NB4 (cell line): Measurements from ENCODE around the gene ECEL1.

Experiments
- DNase-seq: peaks from one replicate; pipeline ENCODE4 v3.0.0; 2010; ENCODE audit warnings: low read depth
- H3K4me3 ChIP-seq: one replicate; pipeline ENCODE4 v1.5.1; 2011; ENCODE audit warnings: mild to moderate bottlenecking, low read depth, low read length, moderate library complexity
- CTCF ChIP-seq: IDR thresholded peaks from one replicate; pipeline ENCODE4 v1.5.1; 2012; ENCODE audit warnings: low read depth, low read length
- MAX ChIP-seq: IDR thresholded peaks from 2 replicates; pipeline ENCODE4 v1.6.1; 2011; ENCODE audit warnings: low read depth, low read length
- MYC ChIP-seq: IDR thresholded peaks from 2 replicates; pipeline ENCODE4 v1.6.1; 2011; ENCODE audit warnings: low read depth, low read length
- POLR2A ChIP-seq: IDR thresholded peaks from 2 replicates; pipeline ENCODE4 v1.6.1; 2011; ENCODE audit warnings: mild to moderate bottlenecking; ENCODE audit not compliant: insufficient read length; ENCODE audit errors: extremely low read depth

ECEL1 gene

GRCh38 chr2:232532419-232532818, 44.8 kb upstream of the ECEL1 start:
- DNase-seq = no peak
- no peak overlapping the region for H3K4me3 ChIP-seq
- TF ChIP-seq MYC = no peak
- no peak for TF ChIP-seq MAX
- TF ChIP-seq POLR2A = no peak
- no peak for TF ChIP-seq CTCF

- no peak overlapping the region for H3K4me3 ChIP-seq
- DNase-seq = no peak
- TF ChIP-seq MAX (no peak), MYC (no peak), POLR2A (no peak), CTCF (no peak)
Observed at GRCh38 chr2:232530626-232531260, 43.1 kb upstream of the ECEL1 start.

- no peak overlapping the region for H3K4me3 ChIP-seq
- no peak for TF ChIP-seq POLR2A
- TF ChIP-seq CTCF = no peak
- TF ChIP-seq MYC = no peak
- no peak for DNase-seq
Observed at GRCh38 chr2:232529806-232530547, 42.3 kb upstream of the ECEL1 start.

GRCh38 chr2:232528746-232529460, 41.3 kb upstream of the ECEL1 start:
- no peak for TF ChIP-seq MYC
- no peak for TF ChIP-seq POLR2A
- no peak for TF ChIP-seq MAX
- TF ChIP-seq CTCF = no peak
- DNase-seq = no peak
- H3K4me3 ChIP-seq = no peak overlapping the region

- no peak for TF ChIP-seq MYC
- no peak for TF ChIP-seq MAX
- TF ChIP-seq CTCF = no peak
- TF ChIP-seq POLR2A = no peak
- H3K4me3 ChIP-seq = no peak overlapping the region
- DNase-seq = no peak
Observed at GRCh38 chr2:232527905-232528470, 40.4 kb upstream of the ECEL1 start.
